WTC11 (cell line): ENCODE measurements around the gene ARAP2. TPM values are rescaled to one million over a fixed set of nuclear protein-coding genes. Genes with fewer than 3 reads are reported as not detected.

Experiments used
- ATAC-seq: fragments of 200-7000 bp; cut with Tn5 transposase; 2 replicates; pipeline ENCODE4 v1.10.0; 2021; ENCODE audit warnings: mild to moderate bottlenecking, moderate library complexity
- CTCF ChIA-PET: fragments of 300-600 bp; sonication (Branson Sonifier 250); formaldehyde crosslinking; loops from one replicate; lab custom pipeline; 2021; ENCODE audit warnings: antibody characterized with exemption; lab: Charles Lee
- POLR2A ChIA-PET: fragments of 350-600 bp; sonication (Branson Sonifier 250); formaldehyde crosslinking; loops from one replicate; lab custom pipeline; 2021; ENCODE audit warnings: antibody characterized with exemption; lab: Charles Lee
- DNase-seq: peaks from one replicate; pipeline ENCODE4 v3.0.0; 2021; ENCODE audit warnings: low spot score
- H3K27ac Mint-ChIP-seq: 2 replicates; pipeline ENCODE4 v1.8.0; 2021; ENCODE audit warnings: mixed read lengths
- H3K27me3 Mint-ChIP-seq: 2 replicates; pipeline ENCODE4 v1.8.0; 2021; ENCODE audit warnings: low read depth, mild to moderate bottlenecking, moderate library complexity, mixed read lengths
- H3K36me3 Mint-ChIP-seq: 2 replicates; pipeline ENCODE4 v1.8.0; 2021; ENCODE audit warnings: mixed read lengths
- H3K4me1 Mint-ChIP-seq: 2 replicates; pipeline ENCODE4 v1.8.0; 2022; ENCODE audit warnings: mixed read lengths
- H3K4me3 Mint-ChIP-seq: 2 replicates; pipeline ENCODE4 v1.8.0; 2021; ENCODE audit warnings: mild to moderate bottlenecking, moderate library complexity, mixed read lengths
- H3K9me3 Mint-ChIP-seq: 2 replicates; pipeline ENCODE4 v1.8.0; 2021; ENCODE audit warnings: mixed read lengths
- ESRRA ChIP-seq: sonication (generic); formaldehyde crosslinking; IDR thresholded peaks from 2 replicates; pipeline ENCODE4 v1.8.1; 2022; ENCODE audit warnings: mild to moderate bottlenecking, missing genetic modification reagents, borderline replicate concordance
- FOXP1 ChIP-seq: sonication (generic); formaldehyde crosslinking; IDR thresholded peaks from 2 replicates; pipeline ENCODE4 v1.8.0; 2022; ENCODE audit warnings: missing genetic modification reagents, mild to moderate bottlenecking, moderate library complexity, borderline replicate concordance
- GRHL2 ChIP-seq: fragments of 250-450 bp; sonication (Bioruptor Pico); IDR thresholded peaks from 2 replicates; pipeline ENCODE4 v1.8.0; 2022; ENCODE audit warnings: mild to moderate bottlenecking, moderate library complexity; ENCODE audit not compliant: insufficient replicate concordance, severe bottlenecking
- JAZF1 ChIP-seq: fragments of 250-450 bp; sonication (Bioruptor Pico); IDR thresholded peaks from 2 replicates; pipeline ENCODE4 v1.9.0; 2021; ENCODE audit warnings: moderate library complexity, mild to moderate bottlenecking, inconsistent platforms
- KAT7 ChIP-seq: sonication (generic); formaldehyde crosslinking; IDR thresholded peaks from 2 replicates; pipeline ENCODE4 v1.8.1; 2023; ENCODE audit warnings: missing genetic modification reagents, mild to moderate bottlenecking, borderline replicate concordance
- NFE2L1 ChIP-seq: sonication (generic); formaldehyde crosslinking; IDR thresholded peaks from 2 replicates; pipeline ENCODE4 v1.8.1; 2023; ENCODE audit warnings: missing genetic modification reagents
- SP1 ChIP-seq: sonication (generic); formaldehyde crosslinking; conservative IDR thresholded peaks from 2 replicates; pipeline ENCODE4 v1.8.1; 2022; ENCODE audit warnings: missing genetic modification reagents
- TEAD1 ChIP-seq: sonication (generic); formaldehyde crosslinking; IDR thresholded peaks from 2 replicates; pipeline ENCODE4 v1.8.0; 2022; ENCODE audit warnings: mild to moderate bottlenecking, missing genetic modification reagents
- TEAD4 ChIP-seq: sonication (generic); formaldehyde crosslinking; IDR thresholded peaks from 2 replicates; pipeline ENCODE4 v1.8.0; 2022; ENCODE audit warnings: mild to moderate bottlenecking, missing genetic modification reagents
- ZNF121 ChIP-seq: sonication (generic); formaldehyde crosslinking; IDR thresholded peaks from 2 replicates; pipeline ENCODE4 v1.8.0; 2023; ENCODE audit warnings: missing genetic modification reagents
- ZNF423 ChIP-seq: fragments of 250-450 bp; sonication (Bioruptor Pico); IDR thresholded peaks from 2 replicates; pipeline ENCODE4 v2.1.2; 2022; ENCODE audit warnings: mild to moderate bottlenecking, moderate library complexity
- total RNA-seq: library from RNA; stranded (reverse); gene quantifications from 3 replicates; pipeline ENCODE4 v1.2.3, GENCODE V29; 2021
- TF ChIP-seq, protein P1 (sequence below): fragments of 250-450 bp; sonication (Bioruptor Pico); IDR thresholded peaks from 2 replicates; pipeline ENCODE4 v2.1.2; 2022; ENCODE audit warnings: mild to moderate bottlenecking, moderate library complexity
- TF ChIP-seq, protein P2 (sequence below): fragments of 250-450 bp; sonication (Bioruptor Pico); IDR thresholded peaks from 2 replicates; pipeline ENCODE4 v1.9.0; 2021; ENCODE audit warnings: mild to moderate bottlenecking
- TF ChIP-seq, protein P3 (sequence below): sonication (generic); formaldehyde crosslinking; IDR thresholded peaks from 2 replicates; pipeline ENCODE4 v1.8.1; 2023; ENCODE audit warnings: mild to moderate bottlenecking, missing genetic modification reagents
- TF ChIP-seq, protein P4 (sequence below): fragments of 250-450 bp; sonication (Bioruptor Pico); conservative IDR thresholded peaks from 2 replicates; pipeline ENCODE4 v1.9.0; 2021; ENCODE audit warnings: mild to moderate bottlenecking
- TF ChIP-seq, protein P5 (sequence below): sonication (generic); formaldehyde crosslinking; IDR thresholded peaks from 2 replicates; pipeline ENCODE4 v1.8.0; 2022; ENCODE audit warnings: missing genetic modification reagents
- TF ChIP-seq, protein P6 (sequence below): sonication (generic); formaldehyde crosslinking; IDR thresholded peaks from 2 replicates; pipeline ENCODE4 v1.8.1; 2023; ENCODE audit warnings: mild to moderate bottlenecking, missing genetic modification reagents, borderline replicate concordance

Gene ARAP2
- total RNA-seq, 1 experiment from 2014 or later, result 1.0 TPM

DNA sequence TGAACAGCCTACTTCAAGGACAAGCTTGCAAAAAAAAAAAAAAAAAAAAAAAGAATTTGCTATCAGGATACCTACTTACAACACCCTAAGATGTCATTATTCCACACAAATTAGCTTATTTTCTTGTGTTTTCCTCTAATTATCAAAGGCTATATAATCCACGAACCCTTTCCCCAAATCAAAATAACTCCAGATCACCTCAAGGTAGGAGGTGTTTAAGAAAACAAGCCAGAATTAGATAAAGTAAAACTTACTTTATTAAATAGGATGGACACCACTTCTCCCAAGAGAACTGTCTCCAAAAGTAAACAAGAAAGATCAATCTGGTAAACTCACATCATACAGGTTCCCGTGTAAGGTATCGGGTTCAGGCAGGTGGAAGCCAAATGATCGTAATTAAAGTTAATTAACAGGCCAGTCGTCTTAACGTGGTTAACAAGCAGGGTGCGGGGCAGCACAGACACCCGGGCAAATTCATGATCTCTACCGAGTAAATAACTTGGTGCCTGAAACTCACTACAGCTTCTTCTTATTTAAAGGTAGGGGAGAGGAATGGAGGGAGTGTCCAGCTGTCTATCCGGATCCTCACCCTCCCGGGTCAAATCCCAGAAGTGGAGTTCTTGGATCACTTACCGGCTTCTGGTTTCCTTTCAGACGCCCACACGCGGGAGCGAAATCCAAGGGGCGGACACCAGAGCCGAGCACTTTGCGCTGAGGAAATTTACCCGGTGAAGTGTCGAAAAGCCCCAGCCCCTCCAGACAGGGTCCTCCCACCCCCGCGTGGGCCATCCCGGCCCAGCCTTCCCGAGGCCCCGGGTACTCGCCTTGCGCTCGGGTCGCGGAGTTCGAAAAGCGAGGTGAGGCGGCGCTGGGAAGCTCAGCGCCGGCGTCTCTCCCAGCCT is 708 bp downstream of the ARAP2 start:
- H3K27me3 Mint-ChIP-seq, result peaks cover 40% of the 10 kb centered on the region
- ATAC-seq (peak; percentile 18), DNase-seq (no peak)
- CTCF ChIA-PET, result interaction anchor here (0.9 to 2.1 kb wide), 7 partner anchors 8 to 156 kb away, joined by 3 to 7 read pairs (median 5); no protein-coding TSS in a partner anchor
- no peaks in the 10 kb centered on the region for H3K9me3 Mint-ChIP-seq
- H3K27ac Mint-ChIP-seq, result no peak overlapping the region
- H3K4me3 Mint-ChIP-seq, result peak overlapping the region; percentile 77
- no peaks in the 10 kb centered on the region for H3K36me3 Mint-ChIP-seq
- POLR2A ChIA-PET, result interaction anchor here (0.6 to 0.8 kb wide), 2 partner anchors 13 to 71 kb away, joined by 3 to 10 read pairs; no protein-coding TSS in a partner anchor
- TF ChIP-seq, protein P1, sequence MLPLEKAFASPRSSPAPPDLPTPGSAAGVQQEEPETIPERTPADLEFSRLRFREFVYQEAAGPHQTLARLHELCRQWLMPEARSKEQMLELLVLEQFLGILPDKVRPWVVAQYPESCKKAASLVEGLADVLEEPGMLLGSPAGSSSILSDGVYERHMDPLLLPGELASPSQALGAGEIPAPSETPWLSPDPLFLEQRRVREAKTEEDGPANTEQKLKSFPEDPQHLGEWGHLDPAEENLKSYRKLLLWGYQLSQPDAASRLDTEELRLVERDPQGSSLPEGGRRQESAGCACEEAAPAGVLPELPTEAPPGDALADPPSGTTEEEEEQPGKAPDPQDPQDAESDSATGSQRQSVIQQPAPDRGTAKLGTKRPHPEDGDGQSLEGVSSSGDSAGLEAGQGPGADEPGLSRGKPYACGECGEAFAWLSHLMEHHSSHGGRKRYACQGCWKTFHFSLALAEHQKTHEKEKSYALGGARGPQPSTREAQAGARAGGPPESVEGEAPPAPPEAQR (CRISPR knock-in tag), result no peak
- TF ChIP-seq, protein P2, sequence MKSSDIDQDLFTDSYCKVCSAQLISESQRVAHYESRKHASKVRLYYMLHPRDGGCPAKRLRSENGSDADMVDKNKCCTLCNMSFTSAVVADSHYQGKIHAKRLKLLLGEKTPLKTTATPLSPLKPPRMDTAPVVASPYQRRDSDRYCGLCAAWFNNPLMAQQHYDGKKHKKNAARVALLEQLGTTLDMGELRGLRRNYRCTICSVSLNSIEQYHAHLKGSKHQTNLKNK, result no peak
- TF ChIP-seq TEAD4 (CRISPR knock-in tag), result no peak
- TF ChIP-seq SP1 (CRISPR knock-in tag), result no peak
- no peak for TF ChIP-seq ZNF121
- TF ChIP-seq, protein P3, sequence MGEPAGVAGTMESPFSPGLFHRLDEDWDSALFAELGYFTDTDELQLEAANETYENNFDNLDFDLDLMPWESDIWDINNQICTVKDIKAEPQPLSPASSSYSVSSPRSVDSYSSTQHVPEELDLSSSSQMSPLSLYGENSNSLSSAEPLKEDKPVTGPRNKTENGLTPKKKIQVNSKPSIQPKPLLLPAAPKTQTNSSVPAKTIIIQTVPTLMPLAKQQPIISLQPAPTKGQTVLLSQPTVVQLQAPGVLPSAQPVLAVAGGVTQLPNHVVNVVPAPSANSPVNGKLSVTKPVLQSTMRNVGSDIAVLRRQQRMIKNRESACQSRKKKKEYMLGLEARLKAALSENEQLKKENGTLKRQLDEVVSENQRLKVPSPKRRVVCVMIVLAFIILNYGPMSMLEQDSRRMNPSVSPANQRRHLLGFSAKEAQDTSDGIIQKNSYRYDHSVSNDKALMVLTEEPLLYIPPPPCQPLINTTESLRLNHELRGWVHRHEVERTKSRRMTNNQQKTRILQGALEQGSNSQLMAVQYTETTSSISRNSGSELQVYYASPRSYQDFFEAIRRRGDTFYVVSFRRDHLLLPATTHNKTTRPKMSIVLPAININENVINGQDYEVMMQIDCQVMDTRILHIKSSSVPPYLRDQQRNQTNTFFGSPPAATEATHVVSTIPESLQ, result no peak
- no peak for TF ChIP-seq ESRRA (CRISPR knock-in tag)
- no peak for TF ChIP-seq FOXP1 (CRISPR knock-in tag)
- no peak for TF ChIP-seq ZNF423 (CRISPR knock-in tag)
- TF ChIP-seq, protein P4, sequence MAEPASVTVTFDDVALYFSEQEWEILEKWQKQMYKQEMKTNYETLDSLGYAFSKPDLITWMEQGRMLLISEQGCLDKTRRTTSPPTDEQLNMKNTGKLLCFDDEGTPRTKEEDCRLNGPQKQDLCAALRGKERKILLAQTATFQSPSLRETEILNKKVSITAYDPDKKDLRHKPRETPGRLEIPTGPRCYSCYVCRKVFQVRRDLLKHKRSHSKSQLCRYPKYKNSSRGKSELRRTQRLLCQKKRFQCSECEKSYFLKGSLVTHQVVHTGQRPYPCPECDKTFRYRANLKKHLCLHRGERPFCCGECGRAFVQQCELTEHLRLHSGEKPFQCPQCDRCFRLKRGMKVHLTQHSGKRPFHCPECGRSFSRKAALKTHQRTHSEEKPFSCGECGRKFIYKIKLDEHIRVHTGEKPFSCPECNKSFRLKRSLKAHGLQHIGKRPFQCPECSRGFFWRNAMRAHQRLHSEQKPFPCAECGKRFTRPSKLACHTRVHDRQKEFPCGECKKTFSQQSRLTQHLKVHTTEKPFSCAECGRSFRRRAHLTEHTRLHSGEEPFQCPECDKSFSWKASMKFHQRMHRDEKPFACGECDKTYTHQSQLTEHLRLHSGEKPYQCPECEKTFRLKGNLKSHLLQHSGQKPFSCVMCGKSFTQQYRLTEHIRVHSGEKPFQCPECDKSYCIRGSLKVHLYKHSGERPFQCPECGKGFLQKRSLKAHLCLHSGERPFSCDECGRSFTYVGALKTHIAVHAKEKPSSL (CRISPR knock-in tag), result no peak
- TF ChIP-seq KAT7 (CRISPR knock-in tag), result no peak
- TF ChIP-seq JAZF1, result no peak
- TF ChIP-seq, protein P5, sequence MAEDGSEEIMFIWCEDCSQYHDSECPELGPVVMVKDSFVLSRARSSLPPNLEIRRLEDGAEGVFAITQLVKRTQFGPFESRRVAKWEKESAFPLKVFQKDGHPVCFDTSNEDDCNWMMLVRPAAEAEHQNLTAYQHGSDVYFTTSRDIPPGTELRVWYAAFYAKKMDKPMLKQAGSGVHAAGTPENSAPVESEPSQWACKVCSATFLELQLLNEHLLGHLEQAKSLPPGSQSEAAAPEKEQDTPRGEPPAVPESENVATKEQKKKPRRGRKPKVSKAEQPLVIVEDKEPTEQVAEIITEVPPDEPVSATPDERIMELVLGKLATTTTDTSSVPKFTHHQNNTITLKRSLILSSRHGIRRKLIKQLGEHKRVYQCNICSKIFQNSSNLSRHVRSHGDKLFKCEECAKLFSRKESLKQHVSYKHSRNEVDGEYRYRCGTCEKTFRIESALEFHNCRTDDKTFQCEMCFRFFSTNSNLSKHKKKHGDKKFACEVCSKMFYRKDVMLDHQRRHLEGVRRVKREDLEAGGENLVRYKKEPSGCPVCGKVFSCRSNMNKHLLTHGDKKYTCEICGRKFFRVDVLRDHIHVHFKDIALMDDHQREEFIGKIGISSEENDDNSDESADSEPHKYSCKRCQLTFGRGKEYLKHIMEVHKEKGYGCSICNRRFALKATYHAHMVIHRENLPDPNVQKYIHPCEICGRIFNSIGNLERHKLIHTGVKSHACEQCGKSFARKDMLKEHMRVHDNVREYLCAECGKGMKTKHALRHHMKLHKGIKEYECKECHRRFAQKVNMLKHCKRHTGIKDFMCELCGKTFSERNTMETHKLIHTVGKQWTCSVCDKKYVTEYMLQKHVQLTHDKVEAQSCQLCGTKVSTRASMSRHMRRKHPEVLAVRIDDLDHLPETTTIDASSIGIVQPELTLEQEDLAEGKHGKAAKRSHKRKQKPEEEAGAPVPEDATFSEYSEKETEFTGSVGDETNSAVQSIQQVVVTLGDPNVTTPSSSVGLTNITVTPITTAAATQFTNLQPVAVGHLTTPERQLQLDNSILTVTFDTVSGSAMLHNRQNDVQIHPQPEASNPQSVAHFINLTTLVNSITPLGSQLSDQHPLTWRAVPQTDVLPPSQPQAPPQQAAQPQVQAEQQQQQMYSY (CRISPR knock-in tag), result no peak
- TF ChIP-seq, protein P6, sequence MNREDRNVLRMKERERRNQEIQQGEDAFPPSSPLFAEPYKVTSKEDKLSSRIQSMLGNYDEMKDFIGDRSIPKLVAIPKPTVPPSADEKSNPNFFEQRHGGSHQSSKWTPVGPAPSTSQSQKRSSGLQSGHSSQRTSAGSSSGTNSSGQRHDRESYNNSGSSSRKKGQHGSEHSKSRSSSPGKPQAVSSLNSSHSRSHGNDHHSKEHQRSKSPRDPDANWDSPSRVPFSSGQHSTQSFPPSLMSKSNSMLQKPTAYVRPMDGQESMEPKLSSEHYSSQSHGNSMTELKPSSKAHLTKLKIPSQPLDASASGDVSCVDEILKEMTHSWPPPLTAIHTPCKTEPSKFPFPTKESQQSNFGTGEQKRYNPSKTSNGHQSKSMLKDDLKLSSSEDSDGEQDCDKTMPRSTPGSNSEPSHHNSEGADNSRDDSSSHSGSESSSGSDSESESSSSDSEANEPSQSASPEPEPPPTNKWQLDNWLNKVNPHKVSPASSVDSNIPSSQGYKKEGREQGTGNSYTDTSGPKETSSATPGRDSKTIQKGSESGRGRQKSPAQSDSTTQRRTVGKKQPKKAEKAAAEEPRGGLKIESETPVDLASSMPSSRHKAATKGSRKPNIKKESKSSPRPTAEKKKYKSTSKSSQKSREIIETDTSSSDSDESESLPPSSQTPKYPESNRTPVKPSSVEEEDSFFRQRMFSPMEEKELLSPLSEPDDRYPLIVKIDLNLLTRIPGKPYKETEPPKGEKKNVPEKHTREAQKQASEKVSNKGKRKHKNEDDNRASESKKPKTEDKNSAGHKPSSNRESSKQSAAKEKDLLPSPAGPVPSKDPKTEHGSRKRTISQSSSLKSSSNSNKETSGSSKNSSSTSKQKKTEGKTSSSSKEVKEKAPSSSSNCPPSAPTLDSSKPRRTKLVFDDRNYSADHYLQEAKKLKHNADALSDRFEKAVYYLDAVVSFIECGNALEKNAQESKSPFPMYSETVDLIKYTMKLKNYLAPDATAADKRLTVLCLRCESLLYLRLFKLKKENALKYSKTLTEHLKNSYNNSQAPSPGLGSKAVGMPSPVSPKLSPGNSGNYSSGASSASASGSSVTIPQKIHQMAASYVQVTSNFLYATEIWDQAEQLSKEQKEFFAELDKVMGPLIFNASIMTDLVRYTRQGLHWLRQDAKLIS (CRISPR knock-in tag), result no peak
- TF ChIP-seq NFE2L1, result no peak
- TF ChIP-seq GRHL2 (CRISPR knock-in tag), result no peak
- no peak for TF ChIP-seq TEAD1 (CRISPR knock-in tag)
- TF ChIP-seq, all 79 proteins: peak for 0
- peaks cover 11% of the 10 kb centered on the region for H3K4me1 Mint-ChIP-seq
